B cell (primary cell): ENCODE data around the gene CAMK1D.

ENCODE experiments used
- EZH2 ChIP-seq: IDR thresholded peaks from 2 replicates; pipeline ENCODE4 v1.6.1; 2012; ENCODE audit warnings: borderline replicate concordance, low read depth, mild to moderate bottlenecking, moderate library complexity, low read length; ENCODE audit not compliant: insufficient read depth, poor library complexity, severe bottlenecking
- TF ChIP-seq, protein P1 (sequence below): fragments of 200-600 bp; IDR thresholded peaks from one replicate; pipeline ENCODE4 v1.8.0; 2022; ENCODE audit warnings: antibody characterized with exemption, mild to moderate bottlenecking

DNA sequence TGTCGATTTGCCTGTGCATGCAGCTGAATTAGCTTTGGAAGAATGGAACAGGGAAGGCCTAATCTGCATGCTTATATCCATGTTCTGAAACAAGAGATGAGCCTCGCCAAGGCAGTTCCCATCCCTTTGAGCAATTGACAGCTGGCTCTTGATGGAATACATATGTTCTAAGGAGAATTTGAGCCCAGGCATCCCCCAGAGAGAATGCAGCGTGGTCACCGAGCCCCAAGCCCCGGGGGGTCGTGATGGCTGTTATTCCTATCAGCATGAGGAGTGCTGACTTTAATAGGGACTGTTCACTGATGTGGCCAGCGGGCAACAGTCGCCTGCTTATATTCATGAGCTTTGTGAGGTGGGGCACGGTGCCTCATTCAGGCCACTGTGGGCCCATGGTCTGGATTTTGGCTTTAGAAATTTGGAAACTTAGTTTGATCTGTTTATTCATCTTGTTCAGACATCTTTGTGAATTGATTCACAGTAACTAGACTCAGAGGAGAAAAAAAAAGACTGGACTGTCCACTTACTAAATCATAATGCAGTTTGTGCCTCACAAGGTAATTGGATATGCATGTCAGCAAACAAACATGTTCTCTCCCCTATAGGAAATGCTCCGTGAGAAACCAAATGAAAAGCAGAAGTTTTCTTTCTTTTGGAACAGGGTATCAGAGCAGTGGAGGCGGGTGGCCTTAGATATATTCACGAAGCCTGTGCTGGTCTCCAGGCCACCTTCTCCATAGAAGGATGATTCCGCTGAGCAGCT, 447.2 kb downstream of the CAMK1D start:
- TF ChIP-seq, protein P1, sequence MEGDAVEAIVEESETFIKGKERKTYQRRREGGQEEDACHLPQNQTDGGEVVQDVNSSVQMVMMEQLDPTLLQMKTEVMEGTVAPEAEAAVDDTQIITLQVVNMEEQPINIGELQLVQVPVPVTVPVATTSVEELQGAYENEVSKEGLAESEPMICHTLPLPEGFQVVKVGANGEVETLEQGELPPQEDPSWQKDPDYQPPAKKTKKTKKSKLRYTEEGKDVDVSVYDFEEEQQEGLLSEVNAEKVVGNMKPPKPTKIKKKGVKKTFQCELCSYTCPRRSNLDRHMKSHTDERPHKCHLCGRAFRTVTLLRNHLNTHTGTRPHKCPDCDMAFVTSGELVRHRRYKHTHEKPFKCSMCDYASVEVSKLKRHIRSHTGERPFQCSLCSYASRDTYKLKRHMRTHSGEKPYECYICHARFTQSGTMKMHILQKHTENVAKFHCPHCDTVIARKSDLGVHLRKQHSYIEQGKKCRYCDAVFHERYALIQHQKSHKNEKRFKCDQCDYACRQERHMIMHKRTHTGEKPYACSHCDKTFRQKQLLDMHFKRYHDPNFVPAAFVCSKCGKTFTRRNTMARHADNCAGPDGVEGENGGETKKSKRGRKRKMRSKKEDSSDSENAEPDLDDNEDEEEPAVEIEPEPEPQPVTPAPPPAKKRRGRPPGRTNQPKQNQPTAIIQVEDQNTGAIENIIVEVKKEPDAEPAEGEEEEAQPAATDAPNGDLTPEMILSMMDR, result no peak
- no peak for TF ChIP-seq EZH2
